SK-N-SH (cell line): ENCODE measurements around the gene JAG1. TPM values are rescaled to one million over a fixed set of nuclear protein-coding genes. Genes with fewer than 3 reads are reported as not detected.

ENCODE experiments used
- CTCF ChIA-PET: fragments of 300-600, 350-600 bp; formaldehyde crosslinking; extraction: SDS; loops from one replicate; lab custom pipeline; 2021; lab: Yijun Ruan, JAX
- POLR2A ChIA-PET: fragments of 350-600 bp; sonication (Branson Sonifier 250); formaldehyde crosslinking; extraction: SDS; loops from one replicate; lab custom pipeline; 2020; ENCODE audit warnings: antibody characterized with exemption, inconsistent platforms; lab: Yijun Ruan, JAX
- DNase-seq: peaks from one replicate; pipeline ENCODE4 v3.0.0; 2012
- H2AFZ ChIP-seq: fragments of 200-600 bp; sonication (generic); 2 replicates; pipeline ENCODE4 v1.8.1; 2016; ENCODE audit warnings: antibody characterized with exemption, mild to moderate bottlenecking, low read depth
- H3F3A ChIP-seq: fragments of 200-600 bp; sonication (generic); replicated peaks from 2 replicates; pipeline ENCODE3; 2016; ENCODE audit warnings: antibody characterized with exemption, mild to moderate bottlenecking; ENCODE audit not compliant: insufficient read depth
- H3K27ac ChIP-seq, 2 experiments: fragments of 200-500 bp in 1 of 2; fragments of 200-600 bp in 1 of 2; sonication (Bioruptor generic) in 1 of 2; sonication (generic), shearing (Covaris generic) in 1 of 2; 2 replicates each; pipeline versions ENCODE4 v1.5.1 to v1.6.1; 2014 to 2016; ENCODE audit warnings: low read depth in 2 of 2, inconsistent platforms in 1 of 2, low read length in 1 of 2, mild to moderate bottlenecking in 1 of 2, mixed read lengths in 1 of 2
- H3K27me3 ChIP-seq: fragments of 200-600 bp; sonication (generic), shearing (Covaris generic); 2 replicates; pipeline ENCODE4 v1.6.1; 2016; ENCODE audit warnings: mixed run types; ENCODE audit not compliant: insufficient read depth
- H3K36me3 ChIP-seq, 2 experiments: fragments of 200-500 bp in 1 of 2; fragments of 200-600 bp in 1 of 2; sonication (Bioruptor generic) in 1 of 2; sonication (generic) in 1 of 2; replicated peaks in 1 of 2; 2 replicates each; pipeline versions ENCODE3 to v1.5.1; 2014 to 2016; ENCODE audit warnings: low read length in 1 of 2, mild to moderate bottlenecking in 1 of 2; ENCODE audit not compliant: insufficient read depth in 2 of 2, control insufficient read depth in 1 of 2
- H3K4me1 ChIP-seq, 2 experiments: fragments of 200-500 bp in 1 of 2; fragments of 200-600 bp in 1 of 2; sonication (Bioruptor generic) in 1 of 2; sonication (generic), shearing (Covaris generic) in 1 of 2; 2 replicates each; pipeline versions ENCODE4 v1.5.1 to v1.6.1; 2014 to 2016; ENCODE audit warnings: low read depth in 1 of 2, low read length in 1 of 2, mixed run types in 1 of 2; ENCODE audit not compliant: insufficient read depth in 2 of 2, control insufficient read depth in 1 of 2
- H3K4me2 ChIP-seq: fragments of 200-600 bp; sonication (generic), shearing (Covaris generic); 2 replicates; pipeline ENCODE4 v1.6.1; 2017; ENCODE audit warnings: mixed run types
- H3K4me3 ChIP-seq, 2 experiments: fragments of 200-500 bp in 1 of 2; fragments of 200-600 bp in 1 of 2; sonication (Bioruptor generic) in 1 of 2; sonication (generic), shearing (Covaris generic) in 1 of 2; 2 replicates each; pipeline versions ENCODE4 v1.5.1 to v1.8.1; 2014 to 2016; ENCODE audit warnings: low read depth in 2 of 2, inconsistent platforms in 1 of 2, low read length in 1 of 2, mild to moderate bottlenecking in 1 of 2, mixed read lengths in 1 of 2, moderate library complexity in 1 of 2
- H3K79me2 ChIP-seq: fragments of 200-600 bp; sonication (generic); 2 replicates; pipeline ENCODE4 v1.8.1; 2017; ENCODE audit warnings: mild to moderate bottlenecking; ENCODE audit not compliant: insufficient read depth
- H3K9ac ChIP-seq: fragments of 200-600 bp; sonication (generic); 2 replicates; pipeline ENCODE4 v1.6.1; 2017; ENCODE audit warnings: mixed run types
- H3K9me2 ChIP-seq: fragments of 200-600 bp; sonication (generic); 2 replicates; pipeline ENCODE4 v1.6.1; 2017; ENCODE audit warnings: mixed run types
- H3K9me3 ChIP-seq: fragments of 200-600 bp; sonication (generic); 2 replicates; pipeline ENCODE4 v1.6.1; 2017; ENCODE audit warnings: mixed run types, mild to moderate bottlenecking, moderate library complexity
- H4K20me1 ChIP-seq: fragments of 200-600 bp; sonication (generic); 2 replicates; pipeline ENCODE4 v1.6.1; 2017; ENCODE audit warnings: mild to moderate bottlenecking, mixed run types; ENCODE audit not compliant: insufficient read depth
- ELF1 ChIP-seq: IDR thresholded peaks from 2 replicates; pipeline ENCODE4 v1.4.0; 2012
- EP300 ChIP-seq, 2 experiments: IDR thresholded peaks; 2 replicates each; pipeline versions ENCODE4 v1.4.0 to v1.6.1; 2012; ENCODE audit warnings: borderline replicate concordance in 1 of 2, low read depth in 1 of 2, low read length in 1 of 2
- NRF1 ChIP-seq: IDR thresholded peaks from 2 replicates; pipeline ENCODE4 v1.6.1; 2012; ENCODE audit warnings: low read depth, mild to moderate bottlenecking, low read length
- PBX3 ChIP-seq: IDR thresholded peaks from 2 replicates; pipeline ENCODE4; 2012
- POLR2AphosphoS5 ChIP-seq: IDR thresholded peaks from 2 replicates; pipeline ENCODE4 v1.6.1; 2012; ENCODE audit warnings: low read depth, low read length
- SIN3A ChIP-seq: IDR thresholded peaks from 2 replicates; pipeline ENCODE4 v1.6.1; 2012; ENCODE audit warnings: low read depth, mild to moderate bottlenecking, low read length, moderate library complexity, borderline replicate concordance
- SMC3 ChIP-seq: IDR thresholded peaks from 2 replicates; pipeline ENCODE4 v1.6.1; 2012; ENCODE audit warnings: low read depth, low read length, improper control_type of control experiment
- TCF12 ChIP-seq: IDR thresholded peaks from 2 replicates; pipeline ENCODE4 v1.4.0; 2012
- TEAD4 ChIP-seq: IDR thresholded peaks from 2 replicates; pipeline ENCODE4 v1.4.0; 2012; ENCODE audit warnings: mild to moderate bottlenecking, borderline replicate concordance; ENCODE audit not compliant: insufficient read depth
- WGBS: methylation state at CpG from one replicate; pipeline ENCODE4 v1.1.6; 2017; ENCODE audit warnings: low lambda C conversion rate; 5-methylcytosine and 5-hydroxymethylcytosine counted together
- polyA plus RNA-seq, 3 experiments: library from polyadenylated mRNA; depleted of rRNA; stranded (reverse); fragments of >200 nt; gene quantifications; 2 replicates each; pipeline ENCODE4 v1.2.3, GENCODE V29; 2012
- TF ChIP-seq, protein P1 (sequence below): IDR thresholded peaks from 2 replicates; pipeline ENCODE4 v1.4.0; 2012; ENCODE audit warnings: low read depth
- TF ChIP-seq, protein P2 (sequence below): fragments of 150-350 bp; IDR thresholded peaks from 2 replicates; pipeline ENCODE4 v1.6.1; 2017; ENCODE audit warnings: antibody characterized with exemption, low read length, low read depth, borderline replicate concordance

The JAG1 gene
- polyA plus RNA-seq, 1 of the 3 experiments (the other 2 are of a cell fraction), result 6.0 TPM

GRCh38 chr20:10653599-10654249 lies 20.1 kb downstream of the JAG1 start:
- Histone ChIP-seq H3K36me3 (peaks cover 15 to 81% of the 10 kb centered on the region in 2 experiments), H3K4me3 (no peak overlapping the region), H3K4me1 (peaks cover 36 to 56% of the 10 kb centered on the region in 2 experiments), H3K9me3 (no peaks in the 10 kb centered on the region), H4K20me1 (peaks cover 13% of the 10 kb centered on the region; the same call in 1 of the 2 replicates), H3K4me2 (peak overlapping the region; percentile 32; the same call in 1 of the 2 replicates), H3K9me2 (no peaks in the 10 kb centered on the region), H3K27me3 (no peaks in the 10 kb centered on the region), H2AFZ (no peak overlapping the region), H3K79me2 (peaks cover 71% of the 10 kb centered on the region), H3F3A (peaks cover 20% of the 10 kb centered on the region), H3K9ac (no peak overlapping the region; the same call in 1 of the 2 replicates), H3K27ac (peak overlapping the region in 1 of 2 experiments; percentile 77; a peak in 2 of 4 replicates)
- TF ChIP-seq SIN3A (no peak), ELF1 (no peak), TCF12 (peak; percentile 24; the same call in 1 of the 2 replicates)
- no peak for DNase-seq
- 86% methylated on average over 13 of the region's 13 CpGs for WGBS
- ChIA-PET POLR2A (no interaction called here), CTCF (interaction anchor here (0.8 to 2.0 kb wide), 2 partner anchors 12 to 21 kb away, joined by 3 to 5 read pairs; partner anchors contain the start of gene JAG1)

GRCh38 chr20:10652660-10653261 lies 21.0 kb downstream of the JAG1 start:
- no peak overlapping the region for H2AFZ ChIP-seq
- no peaks in the 10 kb centered on the region for H3K9me3 ChIP-seq
- peak overlapping the region in 1 of 2 experiments; percentile 37; a peak in 1 of 4 replicates for H3K27ac ChIP-seq
- no peak for DNase-seq
- no peaks in the 10 kb centered on the region for H3K27me3 ChIP-seq
- peaks cover 62% of the 10 kb centered on the region; the same call in 1 of the 2 replicates for H3K79me2 ChIP-seq
- peaks cover 39 to 56% of the 10 kb centered on the region in 2 experiments for H3K4me1 ChIP-seq
- no peak overlapping the region for H3K4me3 ChIP-seq
- ChIA-PET CTCF (interaction anchor here (2.0 kb wide), 1 partner anchor 22 kb away, joined by 5 read pairs; the partner anchor contains the start of gene JAG1), POLR2A (no interaction called here)
- H4K20me1 ChIP-seq, result peaks cover 13% of the 10 kb centered on the region; the same call in 1 of the 2 replicates
- TF ChIP-seq, protein P1, sequence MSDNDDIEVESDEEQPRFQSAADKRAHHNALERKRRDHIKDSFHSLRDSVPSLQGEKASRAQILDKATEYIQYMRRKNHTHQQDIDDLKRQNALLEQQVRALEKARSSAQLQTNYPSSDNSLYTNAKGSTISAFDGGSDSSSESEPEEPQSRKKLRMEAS, result no peak
- no peak for TF ChIP-seq EP300 (IDR thresholded peaks at IDR 0.05; ENCODE audit: borderline replicate concordance in 1 of 2, low read depth in 1 of 2, low read length in 1 of 2)
- TF ChIP-seq POLR2AphosphoS5, result no peak
- TF ChIP-seq TEAD4, result no peak
- TF ChIP-seq SIN3A, result no peak
- TF ChIP-seq, protein P2, sequence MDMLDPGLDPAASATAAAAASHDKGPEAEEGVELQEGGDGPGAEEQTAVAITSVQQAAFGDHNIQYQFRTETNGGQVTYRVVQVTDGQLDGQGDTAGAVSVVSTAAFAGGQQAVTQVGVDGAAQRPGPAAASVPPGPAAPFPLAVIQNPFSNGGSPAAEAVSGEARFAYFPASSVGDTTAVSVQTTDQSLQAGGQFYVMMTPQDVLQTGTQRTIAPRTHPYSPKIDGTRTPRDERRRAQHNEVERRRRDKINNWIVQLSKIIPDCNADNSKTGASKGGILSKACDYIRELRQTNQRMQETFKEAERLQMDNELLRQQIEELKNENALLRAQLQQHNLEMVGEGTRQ, result no peak
- TF ChIP-seq PBX3, result no peak
- TF ChIP-seq SMC3, result no peak
- no peak for TF ChIP-seq NRF1
- H3K36me3 ChIP-seq, result peaks cover 19 to 81% of the 10 kb centered on the region in 2 experiments
- peaks cover 20% of the 10 kb centered on the region for H3F3A ChIP-seq
- H3K4me2 ChIP-seq, result no peak overlapping the region
- 87% methylated on average over 9 of the region's 9 CpGs for WGBS
- no peaks in the 10 kb centered on the region for H3K9me2 ChIP-seq
- H3K9ac ChIP-seq, result no peak overlapping the region
